ENCODE results near the gene ARFRP1. TPM values are rescaled to one million over a fixed set of nuclear protein-coding genes. Genes with fewer than 3 reads are reported as not detected.

Gene ARFRP1
- total and polyA plus RNA-seq, 2 of the 13 experiments (the other 11 are each of a cell fraction or from before 2014, with no cell fraction given), result 32.0 to 51.1 TPM

- TF ChIP-seq, protein P1, sequence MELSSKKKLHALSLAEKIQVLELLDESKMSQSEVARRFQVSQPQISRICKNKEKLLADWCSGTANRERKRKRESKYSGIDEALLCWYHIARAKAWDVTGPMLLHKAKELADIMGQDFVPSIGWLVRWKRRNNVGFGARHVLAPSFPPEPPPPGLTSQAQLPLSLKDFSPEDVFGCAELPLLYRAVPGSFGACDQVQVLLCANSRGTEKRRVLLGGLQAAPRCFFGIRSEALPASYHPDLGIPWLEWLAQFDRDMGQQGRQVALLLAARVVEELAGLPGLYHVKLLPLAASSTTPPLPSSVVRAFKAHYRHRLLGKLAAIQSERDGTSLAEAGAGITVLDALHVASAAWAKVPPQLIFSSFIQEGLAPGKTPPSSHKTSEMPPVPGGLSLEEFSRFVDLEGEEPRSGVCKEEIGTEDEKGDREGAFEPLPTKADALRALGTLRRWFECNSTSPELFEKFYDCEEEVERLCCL (CRISPR knock-in tag; IDR thresholded peaks at IDR 0.05; ENCODE audit: borderline replicate concordance), result no peak
- TF ChIP-seq ZNF367 (CRISPR knock-in tag; IDR thresholded peaks at IDR 0.05; ENCODE audit: borderline replicate concordance) (no peak; the same call in 1 of the 2 replicates), KLF9 (CRISPR knock-in tag; IDR thresholded peaks at IDR 0.05; ENCODE audit: low read depth) (no peak), ETV5 (CRISPR knock-in tag; IDR thresholded peaks at IDR 0.05; ENCODE audit: borderline replicate concordance) (no peak), HNRNPK (IDR thresholded peaks at IDR 0.05; ENCODE audit: low read depth, low read length, poor library complexity, severe bottlenecking) (peak; percentile 48), ZNF10 (CRISPR knock-in tag; IDR thresholded peaks at IDR 0.05; ENCODE audit: borderline replicate concordance, low read depth) (no peak), PCBP1 (IDR thresholded peaks at IDR 0.05; ENCODE audit: borderline replicate concordance, low read depth, low read length) (no peak), DZIP1 (CRISPR knock-in tag; IDR thresholded peaks at IDR 0.05) (no peak), HES4 (CRISPR knock-in tag; IDR thresholded peaks at IDR 0.05; ENCODE audit: borderline replicate concordance) (no peak), IRF1 (CRISPR knock-in tag; IDR thresholded peaks at IDR 0.05; ENCODE audit: low read depth) (no peak), XBP1 (CRISPR knock-in tag; IDR thresholded peaks at IDR 0.05) (no peak), SIN3B (IDR thresholded peaks at IDR 0.05; ENCODE audit: low read length) (no peak), MYNN (CRISPR knock-in tag; IDR thresholded peaks at IDR 0.05; ENCODE audit: low read depth) (no peak), MIER2 (CRISPR knock-in tag; IDR thresholded peaks at IDR 0.05) (no peak), HMGA1 (CRISPR knock-in tag; conservative IDR thresholded peaks at IDR 0.05) (no peak), ZNF354B (CRISPR knock-in tag; IDR thresholded peaks at IDR 0.05) (0 out of 2 replicates have a peak, but pooled peaks have one; percentile 72), KAT8 (CRISPR knock-in tag; IDR thresholded peaks at IDR 0.05) (no peak), RFX1 (IDR thresholded peaks at IDR 0.05) (no peak), SMYD3 (CRISPR knock-in tag; IDR thresholded peaks at IDR 0.05) (no peak), SATB2 (CRISPR knock-in tag; IDR thresholded peaks at IDR 0.05) (no peak), ZNF768 (CRISPR knock-in tag; IDR thresholded peaks at IDR 0.05) (no peak)
- TF ChIP-seq, protein P2, sequence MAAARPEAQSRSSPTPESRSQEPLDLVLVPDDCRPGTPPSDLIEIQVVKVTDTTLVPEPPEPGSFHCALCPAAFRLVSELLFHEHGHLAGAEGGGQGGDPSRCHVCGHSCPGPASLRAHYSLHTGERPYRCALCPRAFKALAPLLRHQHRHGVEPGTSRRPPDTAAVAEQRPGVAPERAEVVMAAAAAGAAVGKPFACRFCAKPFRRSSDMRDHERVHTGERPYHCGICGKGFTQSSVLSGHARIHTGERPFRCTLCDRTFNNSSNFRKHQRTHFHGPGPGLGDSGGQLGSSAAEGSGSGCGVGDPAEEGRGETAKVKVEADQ (CRISPR knock-in tag; IDR thresholded peaks at IDR 0.05; ENCODE audit: borderline replicate concordance), result no peak
- TF ChIP-seq, protein P3, sequence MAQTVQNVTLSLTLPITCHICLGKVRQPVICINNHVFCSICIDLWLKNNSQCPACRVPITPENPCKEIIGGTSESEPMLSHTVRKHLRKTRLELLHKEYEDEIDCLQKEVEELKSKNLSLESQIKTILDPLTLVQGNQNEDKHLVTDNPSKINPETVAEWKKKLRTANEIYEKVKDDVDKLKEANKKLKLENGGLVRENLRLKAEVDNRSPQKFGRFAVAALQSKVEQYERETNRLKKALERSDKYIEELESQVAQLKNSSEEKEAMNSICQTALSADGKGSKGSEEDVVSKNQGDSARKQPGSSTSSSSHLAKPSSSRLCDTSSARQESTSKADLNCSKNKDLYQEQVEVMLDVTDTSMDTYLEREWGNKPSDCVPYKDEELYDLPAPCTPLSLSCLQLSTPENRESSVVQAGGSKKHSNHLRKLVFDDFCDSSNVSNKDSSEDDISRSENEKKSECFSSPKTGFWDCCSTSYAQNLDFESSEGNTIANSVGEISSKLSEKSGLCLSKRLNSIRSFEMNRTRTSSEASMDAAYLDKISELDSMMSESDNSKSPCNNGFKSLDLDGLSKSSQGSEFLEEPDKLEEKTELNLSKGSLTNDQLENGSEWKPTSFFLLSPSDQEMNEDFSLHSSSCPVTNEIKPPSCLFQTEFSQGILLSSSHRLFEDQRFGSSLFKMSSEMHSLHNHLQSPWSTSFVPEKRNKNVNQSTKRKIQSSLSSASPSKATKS (CRISPR knock-in tag; IDR thresholded peaks at IDR 0.05), result no peak
These were observed 55.4 kb downstream of the ARFRP1 start (continued) for GRCh38 chr20:63652192-63652980.
